ENCODE results near the gene CA12.

Gene CA12

GRCh38 chr15:63381301-63382204, at the start of gene CA12:
Gene CA12 (minus strand): TSS chr15:63381846. CDS start chr15:63381720, 126 bp downstream.
- peak within 1 kb of the TSS; percentile 65 for H3K4me3 ChIP-seq (ENCODE audit: low read length)
- no peak for TF ChIP-seq CTCF (conservative IDR thresholded peaks at IDR 0.05; ENCODE audit: low read length)

GRCh38 chr15:63430766-63431451, 49.3 kb upstream of the CA12 start:
- no peak for TF ChIP-seq CTCF (conservative IDR thresholded peaks at IDR 0.05; ENCODE audit: low read length)
- DNase-seq (ENCODE audit: low read depth): no peak
- H3K4me3 ChIP-seq (ENCODE audit: low read length): no peak overlapping the region

More at GRCh38 chr15:63381301-63382204, at the start of gene CA12:
- no peak for DNase-seq (ENCODE audit: low read depth)

- TF ChIP-seq CTCF (conservative IDR thresholded peaks at IDR 0.05; ENCODE audit: low read length): no peak
- H3K4me3 ChIP-seq (ENCODE audit: low read length): no peak overlapping the region
- no peak for DNase-seq (ENCODE audit: low read depth)
Observed at GRCh38 chr15:63426552-63426951, 44.9 kb upstream of the CA12 start.

GRCh38 chr15:63425426-63425985, 43.9 kb upstream of the CA12 start:
- no peak overlapping the region for H3K4me3 ChIP-seq (ENCODE audit: low read length)
- DNase-seq (ENCODE audit: low read depth): no peak
- no peak for TF ChIP-seq CTCF (conservative IDR thresholded peaks at IDR 0.05; ENCODE audit: low read length)

GRCh38 chr15:63422891-63423590, 41.4 kb upstream of the CA12 start:
- H3K4me3 ChIP-seq (ENCODE audit: low read length): no peak overlapping the region
- no peak for TF ChIP-seq CTCF (conservative IDR thresholded peaks at IDR 0.05; ENCODE audit: low read length)
- no peak for DNase-seq (ENCODE audit: low read depth)

- H3K4me3 ChIP-seq (ENCODE audit: low read length): no peak overlapping the region
- no peak for TF ChIP-seq CTCF (conservative IDR thresholded peaks at IDR 0.05; ENCODE audit: low read length)
- no peak for DNase-seq (ENCODE audit: low read depth)
Observed at GRCh38 chr15:63421433-63421832, 39.8 kb upstream of the CA12 start.
